ENCODE measurements around the gene STAT2.

DNA sequence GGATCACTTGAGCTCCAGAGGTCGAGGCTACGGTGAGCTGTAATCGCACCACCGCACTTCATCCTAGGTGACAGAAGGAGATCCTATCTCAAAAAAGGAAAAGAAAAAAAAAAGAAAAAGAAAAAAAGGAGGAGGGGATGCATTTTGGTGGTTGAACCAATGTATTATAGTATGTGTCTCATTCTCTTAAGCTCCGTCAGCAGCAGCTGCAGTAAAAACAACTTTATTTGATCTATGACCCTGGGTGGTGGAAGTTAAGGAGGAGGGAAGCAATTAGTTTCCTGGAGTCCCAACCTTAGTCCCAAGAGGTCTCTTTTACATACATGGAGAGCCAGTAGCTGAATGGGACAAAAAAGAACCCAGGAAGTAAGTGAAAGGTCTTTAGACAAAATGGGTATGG lies 29.5 kb upstream of the STAT2 start:
- no peak for TF ChIP-seq EZH2 (IDR thresholded peaks at IDR 0.05; ENCODE audit: insufficient read depth, low read length)
- TF ChIP-seq, protein P1, sequence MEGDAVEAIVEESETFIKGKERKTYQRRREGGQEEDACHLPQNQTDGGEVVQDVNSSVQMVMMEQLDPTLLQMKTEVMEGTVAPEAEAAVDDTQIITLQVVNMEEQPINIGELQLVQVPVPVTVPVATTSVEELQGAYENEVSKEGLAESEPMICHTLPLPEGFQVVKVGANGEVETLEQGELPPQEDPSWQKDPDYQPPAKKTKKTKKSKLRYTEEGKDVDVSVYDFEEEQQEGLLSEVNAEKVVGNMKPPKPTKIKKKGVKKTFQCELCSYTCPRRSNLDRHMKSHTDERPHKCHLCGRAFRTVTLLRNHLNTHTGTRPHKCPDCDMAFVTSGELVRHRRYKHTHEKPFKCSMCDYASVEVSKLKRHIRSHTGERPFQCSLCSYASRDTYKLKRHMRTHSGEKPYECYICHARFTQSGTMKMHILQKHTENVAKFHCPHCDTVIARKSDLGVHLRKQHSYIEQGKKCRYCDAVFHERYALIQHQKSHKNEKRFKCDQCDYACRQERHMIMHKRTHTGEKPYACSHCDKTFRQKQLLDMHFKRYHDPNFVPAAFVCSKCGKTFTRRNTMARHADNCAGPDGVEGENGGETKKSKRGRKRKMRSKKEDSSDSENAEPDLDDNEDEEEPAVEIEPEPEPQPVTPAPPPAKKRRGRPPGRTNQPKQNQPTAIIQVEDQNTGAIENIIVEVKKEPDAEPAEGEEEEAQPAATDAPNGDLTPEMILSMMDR (IDR thresholded peaks at IDR 0.05; ENCODE audit: insufficient read depth, low read depth, low read length), result no peak

All from astrocyte (in vitro differentiated cells and primary cell).